SIG-M5 treated with dmso at 0.1 percent for 504 hours (cell line): ENCODE data around the gene ZNF26.

ENCODE experiments used
- DNase-seq: peaks from one replicate; lab custom pipeline; 2025; ENCODE audit not compliant: unreplicated experiment; lab: John Stamatoyannopoulos, UW

Gene ZNF26

DNA sequence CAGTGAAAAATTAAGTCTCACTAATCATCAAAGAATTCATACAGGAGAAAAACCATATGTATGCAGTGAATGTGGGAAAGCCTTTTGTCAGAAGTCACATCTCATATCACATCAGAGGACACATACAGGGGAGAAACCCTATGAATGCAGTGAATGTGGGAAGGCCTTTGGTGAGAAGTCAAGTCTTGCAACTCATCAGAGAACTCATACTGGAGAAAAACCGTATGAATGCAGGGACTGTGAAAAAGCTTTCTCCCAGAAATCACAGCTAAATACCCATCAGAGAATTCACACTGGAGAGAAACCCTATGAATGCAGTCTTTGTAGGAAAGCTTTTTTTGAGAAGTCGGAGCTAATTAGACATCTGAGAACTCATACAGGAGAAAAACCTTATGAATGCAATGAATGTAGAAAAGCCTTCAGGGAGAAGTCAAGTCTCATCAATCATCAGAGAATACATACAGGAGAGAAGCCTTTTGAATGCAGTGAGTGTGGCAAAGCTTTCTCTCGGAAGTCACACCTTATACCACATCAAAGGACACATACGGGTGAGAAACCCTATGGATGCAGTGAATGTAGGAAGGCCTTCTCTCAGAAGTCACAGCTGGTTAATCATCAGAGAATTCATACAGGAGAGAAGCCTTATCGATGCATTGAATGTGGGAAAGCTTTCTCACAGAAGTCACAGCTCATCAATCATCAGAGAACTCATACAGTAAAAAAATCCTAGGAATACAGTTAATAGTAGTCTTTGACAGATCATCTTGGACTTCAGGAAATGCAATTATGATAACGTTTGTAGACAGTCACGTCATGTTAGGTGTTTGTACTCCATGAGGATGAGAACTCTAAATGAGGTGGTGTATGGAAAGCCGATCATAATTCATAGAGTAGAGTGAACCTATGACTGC, 72.3 kb downstream of the ZNF26 start:
- no peak for DNase-seq

DNA sequence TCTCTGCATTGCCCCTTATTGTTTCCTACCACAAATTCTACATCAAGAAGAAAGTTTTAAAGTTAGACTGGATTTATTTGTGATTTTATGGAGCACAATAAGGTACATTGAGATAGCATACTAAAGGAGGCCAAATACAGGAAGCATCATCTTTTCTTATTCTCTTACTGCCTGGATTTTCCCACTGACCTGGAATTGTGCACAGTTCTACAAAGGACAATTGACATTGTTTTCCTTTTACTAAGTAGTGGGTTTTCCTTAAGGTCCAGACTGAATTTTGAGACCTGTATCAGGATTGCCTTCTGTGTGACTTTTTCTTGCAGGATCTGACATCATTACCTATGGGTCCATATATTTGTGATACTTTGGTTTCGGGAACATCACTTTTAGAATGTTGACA, 75.8 kb downstream of the ZNF26 start:
- no peak for DNase-seq

DNA sequence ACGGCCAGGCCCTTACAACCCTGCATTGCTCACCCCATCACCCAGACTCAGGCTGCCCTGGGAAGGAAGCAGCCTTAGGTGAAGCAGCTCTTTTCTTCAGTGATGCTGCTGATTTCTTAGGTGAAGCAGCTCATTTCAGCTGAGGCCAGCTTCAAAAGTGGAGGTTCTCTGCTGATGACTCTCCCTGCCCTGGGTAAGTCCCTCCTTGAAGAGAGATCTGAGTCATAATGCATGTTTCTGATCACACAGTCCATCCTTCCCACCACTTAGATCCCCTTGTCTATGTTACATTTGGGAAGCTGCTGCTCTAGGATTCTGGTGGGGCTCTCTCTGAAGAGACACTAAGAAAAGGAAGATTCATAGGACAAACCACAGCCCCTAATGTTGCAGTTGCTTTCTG, 77.4 kb downstream of the ZNF26 start:
- DNase-seq, result no peak

DNA sequence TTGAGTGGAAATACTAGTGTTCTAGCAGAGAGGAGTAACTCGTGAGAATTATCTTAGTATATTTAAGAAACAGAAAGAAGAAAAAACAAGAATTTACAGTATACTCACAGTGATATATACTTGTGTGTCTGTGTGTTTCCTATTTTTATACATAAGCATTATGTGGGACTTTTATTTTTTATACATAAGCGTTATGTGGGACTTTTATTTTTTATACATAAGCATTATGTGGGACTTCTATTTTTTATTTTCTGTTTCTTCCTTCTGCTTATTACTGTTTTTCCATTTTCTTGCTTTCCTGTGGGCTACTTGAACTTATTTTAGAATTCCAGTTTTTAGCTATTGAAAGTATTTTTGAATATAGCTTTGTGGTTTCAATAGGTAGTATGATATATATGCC, 87.7 kb downstream of the ZNF26 start:
- no peak for DNase-seq
